Suprapubic skin (tissue), 4 donors: ENCODE results near the gene COL28A1. TPM values are rescaled to one million over a fixed set of nuclear protein-coding genes. Genes with fewer than 3 reads are reported as not detected.
A peak's percentile ranks its signal among the peaks of the same experiment; 100 is the strongest.

Experiments used
- DNase-seq, 2 donors: peaks; one replicate each; pipeline ENCODE4 v3.0.0-alpha.2; 2019; ENCODE audit warnings: low spot score in 2 of 2
- H3K27ac ChIP-seq: fragments of 200-600 bp; sonication (generic); one replicate; pipeline ENCODE4 v1.5.1; 2019
- H3K27me3 ChIP-seq: fragments of 200-600 bp; sonication (generic); one replicate; pipeline ENCODE4 v1.5.1; 2019
- H3K36me3 ChIP-seq: fragments of 200-600 bp; sonication (generic); one replicate; pipeline ENCODE4 v1.5.1; 2019
- H3K4me1 ChIP-seq: fragments of 200-600 bp; sonication (generic); one replicate; pipeline ENCODE4 v1.5.1; 2019
- H3K4me3 ChIP-seq: fragments of 200-600 bp; sonication (generic); one replicate; pipeline ENCODE4 v1.5.1; 2019; ENCODE audit warnings: mild to moderate bottlenecking
- H3K9me3 ChIP-seq: fragments of 200-600 bp; sonication (generic); one replicate; pipeline ENCODE4 v1.5.1; 2019
- CTCF ChIP-seq, 2 donors: fragments of 200-600 bp in 1 of 2; fragments of 450-650 bp in 1 of 2; sonication (generic) in 1 of 2; IDR thresholded peaks; one replicate each; pipeline ENCODE4 v1.5.1; 2016 to 2019; ENCODE audit warnings: antibody characterized with exemption in 2 of 2, mild to moderate bottlenecking in 1 of 2, moderate library complexity in 1 of 2
- EP300 ChIP-seq: sonication (generic); formaldehyde crosslinking; IDR thresholded peaks from one replicate; pipeline ENCODE4 v1.6.1; 2017; ENCODE audit warnings: antibody characterized with exemption
- POLR2A ChIP-seq, 2 donors: fragments of 450-650 bp; IDR thresholded peaks; one replicate each; pipeline ENCODE4 v1.6.1; 2017; ENCODE audit warnings: antibody characterized with exemption in 2 of 2, mild to moderate bottlenecking in 2 of 2, moderate library complexity in 2 of 2
- POLR2AphosphoS5 ChIP-seq, 3 donors: sonication (generic); formaldehyde crosslinking; IDR thresholded peaks; one replicate each; pipeline ENCODE4 v1.6.1; 2017; ENCODE audit warnings: antibody characterized with exemption in 3 of 3
- WGBS: methylation state at CpG from one replicate; pipeline ENCODE4 v1.1.5; 2018; 5-methylcytosine and 5-hydroxymethylcytosine counted together
- total RNA-seq, 4 donors: library from RNA; depleted of rRNA; stranded (reverse); fragments of >200 nt; gene quantifications; one replicate each; pipeline ENCODE4 v1.1.0, GENCODE V29; 2016

The COL28A1 gene
- total RNA-seq, 4 donors from 2014 or later, result 0.85 to 2.9 (median 2.0) TPM

GRCh38 chr7:7329326-7329725, 206.3 kb downstream of the COL28A1 start:
- no peak for TF ChIP-seq EP300
- no peak for TF ChIP-seq POLR2AphosphoS5 (IDR thresholded peaks at IDR 0.05)
- no peak for TF ChIP-seq CTCF (IDR thresholded peaks at IDR 0.05)
- TF ChIP-seq POLR2A (IDR thresholded peaks at IDR 0.05), result no peak
- H3K4me3 ChIP-seq, result no peak overlapping the region
- H3K9me3 ChIP-seq, result no peaks in the 10 kb centered on the region
- no peaks in the 10 kb centered on the region for H3K27me3 ChIP-seq
- 53% methylated on average over 1 of the region's 1 CpG for WGBS
- H3K27ac ChIP-seq, result peak overlapping the region; percentile 65
- no peak for DNase-seq
- H3K4me1 ChIP-seq, result peaks cover 36% of the 10 kb centered on the region
- H3K36me3 ChIP-seq, result no peaks in the 10 kb centered on the region

- H3K4me1 ChIP-seq, result peaks cover 36% of the 10 kb centered on the region
- H3K36me3 ChIP-seq, result no peaks in the 10 kb centered on the region
- 52% methylated on average over 2 of the region's 2 CpGs for WGBS
Observed at GRCh38 chr7:7327423-7327822, 208.2 kb downstream of the COL28A1 start.

GRCh38 chr7:7324698-7325097, 211.0 kb downstream of the COL28A1 start:
- Histone ChIP-seq H3K9me3 (no peaks in the 10 kb centered on the region), H3K4me1 (peaks cover 17% of the 10 kb centered on the region), H3K27ac (no peak overlapping the region), H3K27me3 (no peaks in the 10 kb centered on the region), H3K4me3 (no peak overlapping the region), H3K36me3 (no peaks in the 10 kb centered on the region)
- 86% methylated on average over 3 of the region's 3 CpGs for WGBS
- no peak for DNase-seq
- TF ChIP-seq EP300 (no peak), CTCF (IDR thresholded peaks at IDR 0.05) (no peak), POLR2A (IDR thresholded peaks at IDR 0.05) (no peak), POLR2AphosphoS5 (IDR thresholded peaks at IDR 0.05) (no peak)

More at GRCh38 chr7:7327423-7327822, 208.2 kb downstream of the COL28A1 start:
- TF ChIP-seq CTCF (IDR thresholded peaks at IDR 0.05), result no peak
- TF ChIP-seq EP300, result no peak
- TF ChIP-seq POLR2AphosphoS5 (IDR thresholded peaks at IDR 0.05), result no peak
- no peak for TF ChIP-seq POLR2A (IDR thresholded peaks at IDR 0.05)
- DNase-seq, result no peak
- no peaks in the 10 kb centered on the region for H3K9me3 ChIP-seq
- no peak overlapping the region for H3K4me3 ChIP-seq
- H3K27me3 ChIP-seq, result no peaks in the 10 kb centered on the region
- no peak overlapping the region for H3K27ac ChIP-seq

- WGBS, result 85% methylated on average over 2 of the region's 2 CpGs
- no peaks in the 10 kb centered on the region for H3K27me3 ChIP-seq
- no peaks in the 10 kb centered on the region for H3K9me3 ChIP-seq
- H3K36me3 ChIP-seq, result no peaks in the 10 kb centered on the region
- no peak overlapping the region for H3K27ac ChIP-seq
- H3K4me1 ChIP-seq, result peaks cover 9% of the 10 kb centered on the region
- no peak overlapping the region for H3K4me3 ChIP-seq
- no peak for DNase-seq
- no peak for TF ChIP-seq POLR2A (IDR thresholded peaks at IDR 0.05)
- no peak for TF ChIP-seq POLR2AphosphoS5 (IDR thresholded peaks at IDR 0.05)
- no peak for TF ChIP-seq EP300
- no peak for TF ChIP-seq CTCF (IDR thresholded peaks at IDR 0.05)
Observed at GRCh38 chr7:7323921-7324320, 211.8 kb downstream of the COL28A1 start.

GRCh38 chr7:7323352-7323751, 212.3 kb downstream of the COL28A1 start:
- no peaks in the 10 kb centered on the region for H3K27me3 ChIP-seq
- H3K4me1 ChIP-seq, result peaks cover 4% of the 10 kb centered on the region
- H3K4me3 ChIP-seq, result no peak overlapping the region
- TF ChIP-seq CTCF (IDR thresholded peaks at IDR 0.05) (no peak), POLR2A (IDR thresholded peaks at IDR 0.05) (no peak), POLR2AphosphoS5 (IDR thresholded peaks at IDR 0.05) (no peak), EP300 (no peak)
- no peaks in the 10 kb centered on the region for H3K9me3 ChIP-seq
- no peak overlapping the region for H3K27ac ChIP-seq
- no peaks in the 10 kb centered on the region for H3K36me3 ChIP-seq
- DNase-seq, result no peak
- 74% methylated on average over 6 of the region's 6 CpGs for WGBS
